HepG2 (cell line): ENCODE results near the gene RHOT1. TPM values are rescaled to one million over a fixed set of nuclear protein-coding genes. Genes with fewer than 3 reads are reported as not detected.
A peak's percentile ranks its signal among the peaks of the same experiment; 100 is the strongest.

Source experiments
- ATAC-seq: fragments of 200-7000 bp; cut with Tn5 transposase; 3 replicates; pipeline ENCODE4 v1.9.1; 2020; ENCODE audit warnings: mild to moderate bottlenecking, moderate library complexity
- BruUV-seq: library from RNA; stranded (reverse); fragments of 400-500 nt; replicated peaks from 2 replicates; lab custom pipeline; 2021; lab: Mats Ljungman, UMichigan
- CTCF ChIA-PET: fragments of 300-600 bp; formaldehyde crosslinking; extraction: SDS; loops from one replicate; lab custom pipeline; 2021; ENCODE audit warnings: low total read pairs, inconsistent platforms, low intra/inter-chr PET ratio; lab: Yijun Ruan, JAX
- POLR2A ChIA-PET: fragments of 350-600 bp; sonication (Branson Sonifier 250); formaldehyde crosslinking; loops from one replicate; lab custom pipeline; 2020; ENCODE audit warnings: antibody characterized with exemption, inconsistent platforms; lab: Yijun Ruan, JAX
- DNase-seq: peaks from one replicate; pipeline ENCODE4 v3.0.0-alpha.2; 2015; ENCODE audit warnings: low spot score
- FAIRE-seq: peaks from 3 replicates; lab custom pipeline; 2011; peaks lifted over from hg19 to GRCh38; lab: Jason Lieb, UNC
- H2AFZ ChIP-seq: one replicate; pipeline ENCODE4 v1.6.1; 2011; ENCODE audit warnings: low read length, inconsistent platforms
- H3K27ac ChIP-seq: fragments of 300-600 bp; 3 replicates; pipeline ENCODE4 v1.8.0; 2011; ENCODE audit warnings: mixed run types, mild to moderate bottlenecking, mixed read lengths, low read length, inconsistent platforms; ENCODE audit not compliant: insufficient read depth; ENCODE audit errors: extremely low read length
- H3K27me3 ChIP-seq, 2 experiments: fragments of 200-600 bp in 1 of 2; 2 replicates in 1 of 2; 3 replicates in 1 of 2; pipeline versions ENCODE4 v1.6.0 to v1.8.0; 2011; ENCODE audit warnings: low read length in 2 of 2, mild to moderate bottlenecking in 2 of 2, moderate library complexity in 2 of 2, inconsistent platforms in 1 of 2; ENCODE audit not compliant: insufficient read depth in 2 of 2, control insufficient read depth in 1 of 2
- H3K36me3 ChIP-seq, 2 experiments: fragments of 200-600 bp in 1 of 2; replicated peaks in 1 of 2; 2 replicates in 1 of 2; 3 replicates in 1 of 2; pipeline versions ENCODE4 v1.5.1 to v1.8.0; 2011; ENCODE audit warnings: low read length in 2 of 2, inconsistent platforms in 1 of 2; ENCODE audit not compliant: insufficient read depth in 2 of 2, control insufficient read depth in 1 of 2
- H3K4me1 ChIP-seq: 2 replicates; pipeline ENCODE4 v1.5.1; 2012; ENCODE audit warnings: low read length, inconsistent platforms; ENCODE audit not compliant: insufficient read depth
- H3K4me2 ChIP-seq: 2 replicates; pipeline ENCODE4 v1.6.0; 2011; ENCODE audit warnings: low read depth, low read length, inconsistent platforms
- H3K4me3 ChIP-seq, 3 experiments: fragments of 200-600 bp in 1 of 3; sonication (generic), shearing (Covaris generic) in 1 of 3; replicated peaks in 1 of 3; 2 replicates each; pipeline ENCODE4 v1.5.1; 2011 to 2016; ENCODE audit warnings: low read length in 3 of 3, inconsistent platforms in 2 of 3, low read depth in 2 of 3, mild to moderate bottlenecking in 2 of 3, control low read depth in 1 of 3, mixed read lengths in 1 of 3; ENCODE audit not compliant: insufficient read depth in 1 of 3
- H3K79me2 ChIP-seq: one replicate; pipeline ENCODE4 v1.6.1; 2011; ENCODE audit warnings: low read length, inconsistent platforms; ENCODE audit not compliant: insufficient read depth
- H3K9ac ChIP-seq: 2 replicates; pipeline ENCODE4 v1.6.0; 2011; ENCODE audit warnings: mild to moderate bottlenecking, low read depth, low read length, inconsistent platforms; ENCODE audit not compliant: insufficient read depth
- H3K9me3 ChIP-seq: 2 replicates; pipeline ENCODE4 v1.5.1; 2012; ENCODE audit warnings: mild to moderate bottlenecking, low read length
- H4K20me1 ChIP-seq: 2 replicates; pipeline ENCODE4 v1.6.0; 2011; ENCODE audit warnings: inconsistent platforms, mild to moderate bottlenecking, low read length, moderate library complexity; ENCODE audit not compliant: insufficient read depth
- EZH2 ChIP-seq: conservative IDR thresholded peaks from 2 replicates; pipeline ENCODE4 v1.6.1; 2012; ENCODE audit warnings: mild to moderate bottlenecking, low read depth, low read length, moderate library complexity
- FOSL2 ChIP-seq: sonication (generic); formaldehyde crosslinking; IDR thresholded peaks from 2 replicates; pipeline ENCODE4 v1.4.0; 2020; ENCODE audit warnings: missing genetic modification reagents
- NFYB ChIP-seq: sonication (generic); formaldehyde crosslinking; IDR thresholded peaks from 2 replicates; pipeline ENCODE4 v1.4.0; 2020; ENCODE audit warnings: missing genetic modification reagents
- UBTF ChIP-seq: sonication (generic); formaldehyde crosslinking; IDR thresholded peaks from 2 replicates; pipeline ENCODE4 v1.4.0; 2020; ENCODE audit warnings: mild to moderate bottlenecking, missing genetic modification reagents
- ZBTB40 ChIP-seq, 2 experiments: fragments of 450-650 bp in 1 of 2; sonication (generic) in 1 of 2; formaldehyde crosslinking in 1 of 2; IDR thresholded peaks; 2 replicates each; pipeline versions ENCODE4 v1.6.1 to v1.8.0; 2016 to 2022; ENCODE audit warnings: antibody characterized with exemption in 1 of 2, mild to moderate bottlenecking in 1 of 2, missing genetic modification reagents in 1 of 2
- ZBTB7A ChIP-seq: sonication (generic); formaldehyde crosslinking; IDR thresholded peaks from 2 replicates; pipeline ENCODE4 v1.8.0; 2022; ENCODE audit warnings: mild to moderate bottlenecking, missing genetic modification reagents
- ZFP36L2 ChIP-seq: sonication (generic); formaldehyde crosslinking; IDR thresholded peaks from 2 replicates; pipeline ENCODE4 v1.4.0; 2020; ENCODE audit warnings: missing genetic modification reagents
- ZFP91 ChIP-seq: sonication (generic); formaldehyde crosslinking; IDR thresholded peaks from 2 replicates; pipeline ENCODE4 v1.9.0; 2022; ENCODE audit warnings: missing genetic modification reagents, mild to moderate bottlenecking, borderline replicate concordance
- WGBS: methylation state at CpG from one replicate; pipeline ENCODE4 v1.1.6; 2017; ENCODE audit warnings: low lambda C conversion rate; 5-methylcytosine and 5-hydroxymethylcytosine counted together
- in situ Hi-C: cut with HindIII; loops from 2 replicates; pipeline ENCODE4 v1.10.0; 2017; ENCODE audit warnings: low pct_unique_long_range_greater_than_20kb; ENCODE audit not compliant: extremely low pct_ligation_motif_present
- intact Hi-C: fragments of 100-400 bp; cut with micrococcal nuclease; formaldehyde crosslinking; loops from one replicate; pipeline ENCODE4 v1.10.0; 2022; ENCODE audit not compliant: unreplicated experiment
- polyA plus RNA-seq, 8 experiments: library from polyadenylated mRNA; depleted of rRNA in 3 of 8; stranded (reverse) in 7 of 8; unstranded in 1 of 8; fragments of >200 nt; fragmentation: Illumina TruSeq in 4 of 8; extraction: Trizol in 4 of 8; gene quantifications; 2 replicates each; pipeline versions ENCODE4 v1.2.1 to v1.2.3, GENCODE V29; 2011 to 2016; ENCODE audit warnings: low read depth in 4 of 8, missing spikeins in 1 of 8, mixed read lengths in 1 of 8; ENCODE audit not compliant: insufficient read depth in 1 of 8
- total RNA-seq, 5 experiments: library from RNA; depleted of rRNA; stranded (reverse); fragments of >200 nt; fragmentation: Illumina TruSeq; extraction: Trizol; gene quantifications; 2 replicates each; pipeline ENCODE4 v1.2.3, GENCODE V29; 2016; ENCODE audit warnings: low read depth in 1 of 5

Gene RHOT1
- total and polyA plus RNA-seq, 2 of the 13 experiments (the other 11 are each of a cell fraction or from before 2014, with no cell fraction given), result 25.6 to 41.5 TPM

- Histone ChIP-seq H4K20me1 (no peaks in the 10 kb centered on the region), H3K79me2 (no peaks in the 10 kb centered on the region), H3K27me3 (peaks cover 22 to 75% of the 10 kb centered on the region in 2 experiments), H3K4me2 (peak overlapping the region; percentile 72), H3K36me3 (no peaks in the 10 kb centered on the region), H3K9me3 (no peaks in the 10 kb centered on the region), H3K4me1 (peaks cover 23% of the 10 kb centered on the region), H3K27ac (no peak overlapping the region), H3K4me3 (peak overlapping the region; percentile 57 to 65 (median 61); a peak in 4 of 6 replicates), H3K9ac (no peak overlapping the region), H2AFZ (no peak overlapping the region)
- FAIRE-seq (no peak), ATAC-seq (peak; percentile 13; the same call in 2 of the 3 replicates), DNase-seq (no peak)
- in situ Hi-C loops, result no loop called here
- BruUV-seq, result no TSS peak
- WGBS, result 16% methylated on average over 26 of the region's 78 CpGs
- intact Hi-C loops, result no loop called here
- ChIA-PET CTCF (no interaction called here), POLR2A (no interaction called here)
- no peak for TF ChIP-seq NFYB
- TF ChIP-seq ZBTB40 (IDR thresholded peaks at IDR 0.05), result no peak
- TF ChIP-seq ZBTB40 (CRISPR knock-in tag; IDR thresholded peaks at IDR 0.05), result no peak
- peak; percentile 30 for TF ChIP-seq UBTF (CRISPR knock-in tag)
- TF ChIP-seq FOSL2 (CRISPR knock-in tag), result peak; percentile 47; the same call in 1 of the 2 replicates
- no peak for TF ChIP-seq ZFP36L2 (CRISPR knock-in tag)
- TF ChIP-seq ZFP91 (CRISPR knock-in tag), result peak; percentile 44; the same call in 1 of the 2 replicates
- no peak for TF ChIP-seq ZBTB7A (CRISPR knock-in tag)
- TF ChIP-seq EZH2, result 0 out of 2 replicates have a peak, but pooled peaks have one; percentile 67
Measured at GRCh38 chr17:32266389-32267301, 124.3 kb downstream of the RHOT1 start.
